ENCODE results near the gene INSL3. TPM values are rescaled to one million over a fixed set of nuclear protein-coding genes. Genes with fewer than 3 reads are reported as not detected.
"Not testable (repeated sequence)": the region's sequence is repeated elsewhere in the genome, so short reads cannot be mapped to it uniquely, and the experiment has no call there.

INSL3 gene
- total RNA-seq, 1 donor from 2014 or later = 0.36 TPM

- H3K4me3 Mint-ChIP-seq (ENCODE audit: unreplicated experiment) = no peak overlapping the region
- DNase-seq (ENCODE audit: low spot score) = no peak
- no peaks in the 10 kb centered on the region for H3K36me3 Mint-ChIP-seq (ENCODE audit: low read depth, unreplicated experiment)
- no peaks in the 10 kb centered on the region for H3K9me3 Mint-ChIP-seq (ENCODE audit: unreplicated experiment)
- peaks cover 3% of the 10 kb centered on the region for H3K27me3 Mint-ChIP-seq (ENCODE audit: unreplicated experiment)
- TF ChIP-seq CTCF (IDR thresholded peaks at IDR 0.05; ENCODE audit: unreplicated experiment) = no peak
- peaks cover 4% of the 10 kb centered on the region for H3K4me1 Mint-ChIP-seq (ENCODE audit: unreplicated experiment)
- H3K27ac Mint-ChIP-seq (ENCODE audit: unreplicated experiment) = no peak overlapping the region
Observed at GRCh38 chr19:17790059-17790780, 31.1 kb downstream of the INSL3 start.

GRCh38 chr19:17788632-17789031 is 32.7 kb downstream of the INSL3 start:
- TF ChIP-seq CTCF (IDR thresholded peaks at IDR 0.05; ENCODE audit: unreplicated experiment) = no peak
- Mint-ChIP-seq H3K36me3 (ENCODE audit: low read depth, unreplicated experiment) (no peaks in the 10 kb centered on the region), H3K27ac (ENCODE audit: unreplicated experiment) (no peak overlapping the region), H3K4me1 (ENCODE audit: unreplicated experiment) (peaks cover 4% of the 10 kb centered on the region), H3K9me3 (ENCODE audit: unreplicated experiment) (no peaks in the 10 kb centered on the region), H3K27me3 (ENCODE audit: unreplicated experiment) (no peaks in the 10 kb centered on the region), H3K4me3 (ENCODE audit: unreplicated experiment) (no peak overlapping the region)
- no peak for DNase-seq (ENCODE audit: low spot score)

GRCh38 chr19:17787274-17787913 is 33.9 kb downstream of the INSL3 start:
- H3K27ac Mint-ChIP-seq (ENCODE audit: unreplicated experiment) = no peak overlapping the region
- no peak for DNase-seq (ENCODE audit: low spot score)

GRCh38 chr19:17784201-17785008 is 36.9 kb downstream of the INSL3 start:
- no peaks in the 10 kb centered on the region for H3K36me3 Mint-ChIP-seq (ENCODE audit: low read depth, unreplicated experiment)
- H3K9me3 Mint-ChIP-seq (ENCODE audit: unreplicated experiment) = no peaks in the 10 kb centered on the region
- H3K4me3 Mint-ChIP-seq (ENCODE audit: unreplicated experiment) = no peak overlapping the region
- peak; percentile 68 for DNase-seq (ENCODE audit: low spot score)
- peak; percentile 89 for TF ChIP-seq CTCF (IDR thresholded peaks at IDR 0.05; ENCODE audit: unreplicated experiment)
- H3K4me1 Mint-ChIP-seq (ENCODE audit: unreplicated experiment) = no peaks in the 10 kb centered on the region
- H3K27ac Mint-ChIP-seq (ENCODE audit: unreplicated experiment) = no peak overlapping the region
- peaks cover 2% of the 10 kb centered on the region for H3K27me3 Mint-ChIP-seq (ENCODE audit: unreplicated experiment)

More at GRCh38 chr19:17787274-17787913, 33.9 kb downstream of the INSL3 start:
- Mint-ChIP-seq H3K4me3 (ENCODE audit: unreplicated experiment) (no peak overlapping the region), H3K9me3 (ENCODE audit: unreplicated experiment) (no peaks in the 10 kb centered on the region), H3K36me3 (ENCODE audit: low read depth, unreplicated experiment) (no peaks in the 10 kb centered on the region), H3K4me1 (ENCODE audit: unreplicated experiment) (peaks cover 4% of the 10 kb centered on the region), H3K27me3 (ENCODE audit: unreplicated experiment) (peaks cover 2% of the 10 kb centered on the region)
- TF ChIP-seq CTCF (IDR thresholded peaks at IDR 0.05; ENCODE audit: unreplicated experiment) = no peak

- not testable (repeated sequence) for H3K27me3 Mint-ChIP-seq (ENCODE audit: unreplicated experiment); DNase-seq (ENCODE audit: low spot score); H3K9me3 Mint-ChIP-seq (ENCODE audit: unreplicated experiment); H3K4me3 Mint-ChIP-seq (ENCODE audit: unreplicated experiment); H3K4me1 Mint-ChIP-seq (ENCODE audit: unreplicated experiment); H3K36me3 Mint-ChIP-seq (ENCODE audit: low read depth, unreplicated experiment); H3K27ac Mint-ChIP-seq (ENCODE audit: unreplicated experiment)
Observed at GRCh38 chr19:17783721-17784120, 37.6 kb downstream of the INSL3 start.

All from endothelial cell (in vitro differentiated cells).